Stimulated activated CD4-positive, alpha-beta T cell treated with anti-CD3 and anti-CD28 coated beads, Interleukin-15, amount 100 ng/mL, for 1 hour (primary cell): ENCODE data around the gene PDE11A.
"Not testable (repeated sequence)": the region's sequence is repeated elsewhere in the genome, so short reads cannot be mapped to it uniquely, and the experiment has no call there.

Source experiments
- DNase-seq, 2 donors: peaks; one replicate each; pipeline ENCODE4 v3.0.0-alpha.2; 2020; ENCODE audit warnings: low read depth in 1 of 2, low spot score in 1 of 2

PDE11A gene

DNA sequence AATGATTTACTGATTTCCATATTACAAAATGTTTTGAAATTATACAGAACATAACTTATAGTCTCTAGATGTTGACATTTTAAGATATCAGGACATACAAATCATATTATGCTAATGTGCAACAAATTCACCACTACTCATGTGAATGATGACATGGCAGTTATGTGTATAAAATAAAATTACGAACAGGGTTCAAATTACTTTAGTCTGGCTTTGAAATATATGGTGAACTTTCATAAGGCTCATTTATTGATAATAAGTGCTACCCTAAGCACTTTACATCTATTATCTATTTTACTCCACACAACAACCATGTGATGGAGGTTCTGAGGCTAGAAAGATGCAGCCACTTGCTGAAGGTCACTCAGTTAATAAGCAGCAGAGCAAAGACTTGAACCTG, 62.8 kb downstream of the PDE11A start:
- DNase-seq = no peak

DNA sequence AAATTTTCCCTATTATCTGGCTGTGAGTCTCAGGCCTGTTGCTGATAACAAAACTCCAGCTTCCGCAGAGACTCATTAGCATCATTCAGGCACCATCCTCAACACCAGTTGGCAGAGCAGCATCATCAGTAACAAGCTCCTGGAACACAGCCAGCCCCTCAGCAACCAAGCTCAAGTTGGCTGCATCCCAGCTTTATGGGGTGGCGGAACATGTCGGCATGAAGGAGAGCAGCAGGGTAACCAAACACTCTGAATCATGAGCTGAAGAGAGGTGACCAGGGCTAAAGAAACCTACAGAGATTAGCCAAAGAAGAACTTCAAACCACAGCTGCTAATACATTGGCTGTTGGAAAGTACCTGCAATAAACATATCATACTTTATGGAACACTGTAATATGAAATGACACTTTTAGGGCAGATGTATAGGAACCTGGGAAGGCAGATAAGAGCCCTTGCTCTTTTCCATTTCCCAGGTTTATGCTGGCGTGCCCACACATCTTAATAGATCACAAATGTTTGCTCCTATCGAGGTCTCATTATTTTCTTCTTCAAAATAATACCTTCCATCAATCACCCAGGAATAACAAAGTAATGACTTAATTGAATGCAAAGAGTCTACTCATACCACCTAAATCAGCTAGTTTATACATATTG, 63.8 kb downstream of the PDE11A start:
- no peak for DNase-seq

DNA sequence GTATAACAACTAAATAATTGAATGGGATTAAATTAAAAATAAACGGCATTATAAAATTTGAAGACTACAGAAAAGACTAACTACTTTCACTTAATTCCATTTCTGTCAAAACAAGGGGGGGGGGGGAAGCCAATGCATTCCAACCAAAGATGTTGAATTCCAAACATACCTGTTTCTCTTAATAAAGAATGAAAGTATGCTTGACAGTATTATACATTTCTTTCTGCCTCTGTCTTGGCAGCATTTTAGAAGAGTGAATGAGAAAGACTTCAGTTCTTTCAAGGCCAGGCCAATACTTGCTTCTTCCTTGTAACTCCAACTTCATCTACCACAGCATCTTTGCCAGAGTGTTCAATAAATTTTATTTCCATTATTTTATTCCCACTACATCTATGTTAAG, 65.9 kb downstream of the PDE11A start:
- DNase-seq = no peak

DNA sequence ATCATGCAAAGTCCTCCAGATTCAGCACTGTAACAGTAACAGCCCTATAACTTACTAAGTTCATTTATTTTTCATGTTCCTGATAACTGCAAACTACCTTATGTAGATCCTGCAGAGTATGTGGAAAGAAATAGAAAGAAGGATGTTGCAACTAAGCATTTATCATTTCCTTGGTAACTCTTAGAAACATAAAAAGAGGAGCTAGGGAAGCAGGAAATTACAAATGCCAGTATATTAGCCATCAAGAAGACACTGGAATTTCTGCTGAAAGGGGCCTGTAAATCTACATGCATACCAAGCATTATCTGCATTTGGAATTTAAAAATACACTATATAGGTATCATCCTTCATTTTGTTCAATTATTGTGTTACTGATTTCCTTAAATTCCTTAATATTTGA, 66.8 kb downstream of the PDE11A start:
- DNase-seq = no peak

DNA sequence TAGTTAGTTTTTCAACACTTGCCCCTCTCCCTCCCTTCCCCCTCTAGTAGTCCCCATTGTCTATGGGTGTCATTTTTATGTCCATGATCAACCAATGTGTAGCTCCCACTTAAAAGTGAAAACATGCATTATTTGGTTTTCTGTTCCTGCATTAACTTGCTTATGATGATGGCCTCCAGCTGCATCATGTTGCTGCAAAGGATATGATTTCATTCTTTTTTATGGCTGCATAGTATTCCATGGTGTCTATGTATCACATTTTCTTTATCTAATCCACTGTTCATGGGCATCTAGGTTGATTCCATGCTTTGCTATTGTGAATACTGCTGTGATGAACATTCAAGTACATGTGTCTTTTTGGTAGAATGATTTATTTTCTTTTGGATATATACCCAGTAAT, 70.5 kb downstream of the PDE11A start:
- DNase-seq = no peak

DNA sequence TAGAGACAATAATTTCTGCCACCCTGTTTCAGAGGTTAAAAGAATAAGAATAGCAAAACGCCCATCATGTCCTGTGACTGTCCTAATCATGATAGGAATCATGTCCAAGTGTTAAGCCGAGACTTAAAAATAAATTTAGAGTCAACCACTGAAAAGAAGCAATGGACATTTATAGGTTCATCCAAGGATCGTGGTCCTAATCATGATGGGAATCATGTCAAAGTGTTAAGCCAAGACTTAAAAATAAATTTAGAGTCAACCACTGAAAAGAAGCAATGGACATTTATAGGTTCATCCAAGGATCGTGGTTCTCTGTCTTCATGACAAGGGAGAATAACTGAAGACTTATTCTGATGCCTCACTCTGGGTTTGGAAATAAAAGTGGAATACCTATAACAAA, 73.6 kb downstream of the PDE11A start:
- no peak for DNase-seq

DNA sequence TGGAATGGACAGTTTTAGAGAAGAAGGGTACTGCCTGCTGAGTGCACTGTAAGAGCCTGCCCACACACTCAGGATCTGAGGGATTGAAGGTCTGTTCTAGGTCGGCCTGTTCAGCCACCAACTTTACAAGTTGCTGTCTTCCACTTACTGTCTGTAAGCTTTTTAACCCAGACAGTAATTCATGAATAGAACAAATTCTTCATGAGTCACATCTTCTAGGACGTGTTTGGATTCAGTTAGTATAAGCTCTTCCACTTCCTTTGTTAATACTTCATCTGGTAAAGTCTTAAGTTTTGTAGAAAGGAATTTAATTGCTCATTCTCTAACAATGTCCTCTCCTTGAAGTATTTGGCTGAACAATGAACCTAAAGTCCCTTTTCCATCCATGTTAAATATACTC, 74.6 kb downstream of the PDE11A start:
- DNase-seq = no peak

DNA sequence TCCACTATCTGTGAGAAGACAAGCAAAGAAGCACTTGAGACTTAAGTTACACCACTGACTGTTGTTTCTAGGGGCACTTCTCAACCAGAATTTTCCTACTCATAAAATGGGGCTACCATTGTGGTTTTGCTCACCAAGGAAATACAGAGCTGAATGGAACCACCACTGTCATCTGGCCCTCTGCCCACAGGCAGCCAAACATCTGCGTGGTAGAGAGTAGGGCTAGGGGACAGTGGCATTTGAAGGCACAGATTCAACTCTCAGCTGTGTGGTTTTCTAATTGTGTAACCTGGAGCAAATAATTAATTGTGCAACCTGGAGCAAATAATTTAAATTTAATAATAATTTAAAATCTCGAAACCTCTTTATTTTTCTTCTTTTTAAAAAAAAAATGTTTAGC, 79.6 kb downstream of the PDE11A start:
- no peak for DNase-seq

DNA sequence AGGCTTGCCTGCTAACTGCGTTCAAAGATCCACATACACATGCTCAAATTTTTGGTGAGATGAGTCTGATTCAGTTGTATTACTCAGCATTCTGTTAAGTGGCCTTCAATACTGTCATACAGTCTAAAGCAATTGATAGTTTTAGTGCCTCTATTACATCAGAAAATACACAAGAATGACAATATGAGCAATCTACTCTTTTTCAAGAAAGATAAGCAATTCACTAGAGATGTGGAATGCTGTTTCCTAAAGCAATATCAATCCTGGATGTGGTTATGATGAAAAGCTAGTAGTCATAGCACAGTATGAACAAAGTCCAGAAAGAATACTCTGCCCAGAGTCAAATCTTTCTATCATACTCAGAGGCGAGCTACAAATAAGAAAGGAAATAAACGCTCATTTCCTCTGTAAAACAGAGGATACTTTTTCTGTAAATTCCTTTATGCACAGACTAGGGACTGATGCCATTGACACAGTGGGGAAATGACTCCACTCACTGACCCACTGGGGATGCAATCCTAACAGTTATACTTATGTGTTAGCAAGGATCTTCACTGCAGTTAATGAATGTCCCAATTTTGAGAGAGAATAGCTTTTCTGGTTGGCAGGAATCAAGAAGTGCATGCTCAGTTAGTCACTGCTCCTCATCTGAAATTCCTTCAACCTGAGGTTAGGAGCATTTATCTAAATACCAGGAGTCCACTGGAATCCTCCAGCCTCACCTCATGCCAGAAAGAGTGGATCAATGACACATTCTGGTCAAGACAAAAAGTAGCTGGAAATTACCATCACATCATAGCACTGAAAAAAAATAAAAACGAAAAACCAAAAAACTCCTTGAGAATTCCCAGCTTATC, 83.3 kb downstream of the PDE11A start:
- DNase-seq = no peak

DNA sequence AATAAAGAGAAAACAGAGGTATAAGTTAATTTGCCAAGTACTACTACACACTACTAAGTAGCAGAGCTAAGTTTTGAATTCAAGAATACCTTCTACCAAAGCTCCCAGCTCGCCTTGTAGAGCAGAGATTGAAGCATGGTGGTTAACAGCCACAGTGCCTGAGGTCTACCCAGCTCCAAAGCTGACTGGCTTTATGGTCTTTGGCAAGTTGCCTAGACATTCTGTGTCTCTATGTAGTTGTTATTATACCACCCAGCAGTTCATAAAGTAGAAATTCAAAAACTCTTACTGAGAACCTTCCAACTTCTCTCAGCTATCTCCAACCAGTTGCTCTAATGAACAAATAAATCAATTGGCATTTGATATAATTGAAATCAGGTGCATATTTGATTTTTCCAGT, 87.8 kb downstream of the PDE11A start:
- no peak for DNase-seq

DNA sequence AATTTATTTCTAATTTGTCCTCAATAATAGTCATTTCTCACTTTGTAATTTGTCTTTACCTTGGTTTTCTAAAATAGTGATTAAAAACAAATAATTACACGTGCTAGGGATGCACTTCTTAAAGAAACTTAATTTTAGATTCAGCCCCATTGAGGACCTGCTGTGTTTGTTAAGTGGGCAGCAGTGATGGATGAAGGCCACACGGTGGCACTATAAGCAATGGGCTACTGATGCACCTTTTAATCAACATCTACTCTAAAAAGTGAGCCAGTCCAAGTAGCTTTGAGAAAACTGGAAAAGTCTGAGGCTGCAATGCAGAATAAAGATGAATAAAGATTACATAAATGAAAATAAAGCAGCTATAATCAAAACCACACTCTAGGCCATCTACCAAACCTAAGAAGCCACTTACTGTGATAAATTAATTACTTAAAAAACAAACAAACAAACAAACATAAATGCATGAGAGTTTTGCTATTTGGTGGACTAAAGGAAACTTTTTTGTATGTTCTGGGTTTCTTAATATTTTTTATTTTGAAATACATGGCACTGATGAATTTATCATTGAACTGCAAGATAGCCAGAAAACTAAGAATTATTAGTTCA, 89.3 kb downstream of the PDE11A start:
- DNase-seq = no peak

DNA sequence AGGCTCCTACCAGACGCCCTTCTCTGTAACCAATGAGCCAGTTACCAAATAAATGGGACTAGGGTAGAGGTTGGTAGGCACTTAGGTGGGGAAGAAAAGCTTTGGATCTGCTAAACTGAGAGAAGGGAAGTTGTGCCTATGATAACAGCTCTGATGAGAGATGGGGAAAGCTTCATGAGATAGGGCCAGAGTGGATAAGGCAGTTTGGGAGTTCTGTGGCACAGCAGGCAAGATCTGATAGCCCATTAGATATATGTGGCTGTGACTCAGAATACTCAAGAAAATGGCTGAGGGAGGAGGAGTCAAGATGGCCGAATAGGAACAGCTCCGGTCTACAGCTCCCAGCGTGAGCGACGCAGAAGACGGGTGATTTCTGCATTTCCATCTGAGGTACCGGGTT, 99.8 kb downstream of the PDE11A start:
- no peak for DNase-seq

DNA sequence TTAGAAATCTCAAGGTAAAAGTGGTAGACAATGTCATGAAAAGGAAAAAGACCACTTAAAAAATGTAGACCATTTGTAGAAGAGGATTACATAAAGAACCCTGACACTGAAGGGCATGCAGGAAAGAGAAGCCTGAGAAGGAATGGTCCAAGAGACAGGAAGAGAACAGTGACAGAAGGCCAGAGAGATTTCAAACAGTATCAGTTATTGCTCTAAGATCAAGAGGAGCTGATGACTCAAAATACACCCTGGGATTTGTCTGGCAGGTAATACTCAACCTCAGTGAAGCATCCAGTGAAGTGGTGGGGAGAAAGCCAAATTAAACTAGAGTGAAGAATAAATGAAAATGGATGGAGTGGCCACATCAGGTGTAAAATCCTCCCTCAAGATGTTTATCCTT, 100.5 kb downstream of the PDE11A start:
- DNase-seq = no peak

DNA sequence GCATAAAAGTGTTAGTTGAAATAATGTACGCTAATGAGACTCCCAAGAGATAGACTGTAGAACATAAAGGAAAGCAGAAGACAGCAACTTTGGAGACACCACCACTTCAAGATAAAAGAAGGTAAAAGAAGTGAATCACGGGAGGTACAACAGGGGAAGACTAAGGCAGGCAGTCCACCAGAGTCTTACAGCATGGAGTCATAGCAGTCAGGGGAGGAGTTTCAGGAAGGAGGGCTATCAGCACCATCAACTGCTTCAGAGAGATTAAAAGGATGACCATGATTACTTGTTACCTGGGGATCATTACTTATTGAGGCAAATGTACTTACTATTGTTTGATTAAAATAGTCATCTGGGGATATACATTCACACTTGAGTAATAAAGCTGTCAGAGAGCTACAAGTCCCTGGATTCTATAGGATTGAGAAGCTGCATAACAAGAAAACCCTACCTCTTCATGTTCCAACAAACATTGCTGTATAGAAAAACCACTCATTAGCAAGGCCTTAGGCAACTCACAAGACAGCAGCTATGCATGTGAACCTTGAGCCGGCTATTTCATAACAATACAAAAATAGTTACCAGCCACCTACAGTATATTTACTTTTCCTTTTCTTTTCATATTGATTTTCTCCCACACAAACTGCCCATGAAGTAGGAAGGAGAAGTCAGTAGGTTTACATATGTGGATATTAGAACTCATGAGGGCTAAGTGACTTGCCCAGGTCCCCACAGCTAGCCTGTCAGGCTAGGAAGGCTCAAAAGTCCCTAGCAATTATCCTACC, 101.7 kb downstream of the PDE11A start:
- DNase-seq = no peak

DNA sequence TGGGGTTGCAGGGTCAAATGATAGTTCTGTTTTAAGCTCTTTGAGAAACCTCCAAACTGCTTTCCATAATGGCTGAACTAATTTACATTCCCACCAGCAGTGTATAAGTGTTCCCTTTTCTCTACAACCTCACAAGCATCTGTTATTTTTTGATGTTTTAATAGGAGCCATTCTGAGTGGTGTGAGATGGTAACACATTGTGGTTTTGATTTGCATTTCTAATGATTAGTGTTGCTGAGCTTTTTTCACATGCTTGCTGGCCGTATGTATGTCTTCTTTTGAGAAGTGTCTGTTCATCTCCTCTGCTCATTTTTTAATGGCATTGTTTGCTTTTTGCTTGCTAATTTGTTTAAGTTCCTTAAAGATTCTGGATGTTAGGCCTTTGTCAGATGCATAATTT, 107.7 kb downstream of the PDE11A start:
- DNase-seq = no peak

DNA sequence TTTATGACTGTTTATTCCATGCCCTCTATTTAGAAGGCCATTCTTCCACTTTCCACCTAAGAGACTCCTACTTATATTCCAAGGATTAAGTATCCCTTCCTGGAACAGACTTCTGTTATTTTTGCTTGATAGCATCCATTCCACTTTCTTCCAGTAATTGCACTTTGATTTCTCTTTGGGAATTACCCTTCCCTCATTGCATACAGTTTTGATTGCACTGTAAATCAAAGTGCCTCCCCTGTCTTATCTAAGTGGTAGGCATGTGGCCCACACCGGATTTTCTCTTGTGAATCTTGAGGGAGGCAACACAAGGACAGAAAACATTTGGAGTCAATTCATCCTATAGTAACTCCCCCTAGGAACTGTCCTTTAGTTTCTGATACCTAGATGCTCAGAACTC, 120.4 kb downstream of the PDE11A start:
- no peak for DNase-seq

DNA sequence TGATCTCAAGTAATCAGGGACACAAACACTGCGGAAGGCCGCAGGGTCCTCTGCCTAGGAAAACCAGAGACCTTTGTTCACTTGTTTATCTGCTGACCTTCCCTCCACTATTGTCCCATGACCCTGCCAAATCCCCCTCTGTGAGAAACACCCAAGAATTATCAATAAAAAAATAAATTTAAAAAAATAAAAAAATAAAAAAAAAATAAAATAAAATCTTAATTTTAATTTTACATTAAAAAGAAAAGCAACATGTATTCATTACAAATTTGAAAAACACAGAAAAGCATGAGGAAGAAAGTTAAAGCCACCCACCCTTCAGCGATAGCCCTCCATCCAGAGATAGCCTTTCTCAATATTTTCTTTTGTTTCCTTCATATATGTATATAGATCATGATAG, 125.0 kb downstream of the PDE11A start:
- DNase-seq = not testable (repeated sequence)

DNA sequence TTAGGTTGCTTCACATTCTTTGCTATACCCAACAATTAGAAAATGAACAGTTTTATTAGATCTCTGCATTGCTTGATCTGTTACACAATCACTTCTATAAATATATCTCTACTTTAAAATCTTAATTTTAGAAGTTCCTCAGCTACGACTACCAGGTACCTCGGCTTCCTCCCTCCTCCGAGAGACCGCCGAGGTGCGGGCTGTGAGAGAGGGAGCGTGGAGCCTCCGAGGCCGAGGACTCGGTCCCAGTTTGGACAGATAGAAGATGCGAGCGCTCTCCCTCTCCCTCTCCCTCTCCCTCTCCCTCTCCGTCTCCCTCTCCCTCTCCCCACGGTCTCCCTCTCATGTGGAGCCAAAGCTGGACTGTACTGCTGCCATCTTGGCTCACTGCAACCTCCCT, 128.0 kb downstream of the PDE11A start:
- DNase-seq = not testable (repeated sequence)

DNA sequence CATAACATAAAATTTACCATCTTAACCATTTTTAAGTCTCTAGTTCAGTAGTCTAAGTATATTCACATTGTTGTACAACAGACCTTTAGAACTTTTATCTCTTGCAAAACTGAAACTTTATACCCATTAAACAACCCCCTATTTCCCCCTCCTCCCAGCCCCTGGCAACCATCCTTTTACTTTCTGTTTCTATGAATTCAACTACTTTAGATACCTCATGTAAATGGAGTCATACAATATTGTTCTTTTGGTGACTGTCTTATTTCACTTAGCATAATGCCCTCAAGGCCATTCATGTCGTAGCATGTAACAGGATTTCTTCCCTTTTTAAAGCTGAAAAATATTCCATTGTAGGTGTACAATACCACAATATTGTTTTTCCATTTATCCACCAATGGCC, 129.8 kb downstream of the PDE11A start:
- DNase-seq = no peak

DNA sequence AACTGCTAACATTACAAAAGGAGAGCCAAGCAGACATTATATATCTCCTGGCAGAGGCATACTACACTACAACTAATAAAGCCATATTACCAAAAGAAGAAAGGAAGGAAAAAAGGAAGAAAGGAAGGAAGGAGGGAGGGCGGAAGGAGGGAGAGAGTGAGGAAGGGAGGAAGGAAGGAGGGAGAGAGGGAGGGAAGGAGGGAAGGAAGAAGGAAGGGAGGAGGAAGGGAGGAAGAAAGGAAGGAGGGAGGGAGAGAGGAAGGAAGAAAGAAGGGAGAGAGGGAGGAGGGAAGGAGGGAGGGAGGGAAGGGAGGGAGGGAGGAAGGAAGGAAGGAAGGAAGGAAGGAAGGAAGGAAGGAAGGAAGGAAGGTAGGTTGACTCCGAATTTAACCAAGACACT, 133.4 kb downstream of the PDE11A start:
- no peak for DNase-seq

DNA sequence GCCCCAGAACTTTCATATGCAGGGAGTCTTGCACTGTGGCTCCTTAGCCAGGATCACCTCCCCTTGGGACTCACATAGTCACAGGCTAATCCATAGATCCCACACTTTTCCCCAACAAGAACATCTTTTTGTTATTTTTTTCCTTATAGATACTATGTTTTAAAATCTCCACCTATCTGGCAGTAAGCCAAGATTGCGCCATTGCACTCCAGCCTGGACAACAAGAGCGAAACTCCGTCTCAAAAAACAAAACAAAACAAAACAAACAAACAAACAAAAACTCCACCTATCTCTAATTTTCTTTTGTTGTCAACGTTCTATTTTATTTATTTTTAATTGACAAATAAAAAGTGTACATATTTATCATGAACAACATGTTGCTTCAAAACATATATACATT, 141.7 kb downstream of the PDE11A start:
- DNase-seq = no peak
